K562 (cell line): ENCODE results near the gene IL23R. TPM values are rescaled to one million over a fixed set of nuclear protein-coding genes. Genes with fewer than 3 reads are reported as not detected.

ENCODE experiments used
- ATAC-seq: fragments of 200-7000 bp; cut with Tn5 transposase; 3 replicates; pipeline ENCODE4 v1.9.1; 2020; ENCODE audit warnings: moderate library complexity
- BruUV-seq: library from RNA; stranded (reverse); fragments of 400-500 nt; replicated peaks from 2 replicates; lab custom pipeline; 2021; lab: Mats Ljungman, UMichigan
- CTCF ChIA-PET: fragments of 300-600 bp; formaldehyde crosslinking; extraction: SDS; loops from one replicate; lab custom pipeline; 2021; ENCODE audit warnings: low intra/inter-chr PET ratio; lab: Yijun Ruan, JAX
- POLR2A ChIA-PET: fragments of 300-600, 350-650 bp; sonication (Branson Sonifier 250); formaldehyde crosslinking; extraction: SDS; loops from one replicate; lab custom pipeline; 2021; ENCODE audit warnings: antibody characterized with exemption, inconsistent platforms; lab: Yijun Ruan, JAX
- DNase-seq, 4 experiments: peaks; one replicate each; pipeline versions ENCODE4 v3.0.0 to v3.0.0-alpha.2; 2011 to 2018; ENCODE audit warnings: low spot score in 3 of 4, mixed read lengths in 3 of 4; ENCODE audit errors: extremely low read depth in 1 of 4
- FAIRE-seq: peaks from 2 replicates; lab custom pipeline; 2011; peaks lifted over from hg19 to GRCh38; lab: Jason Lieb, UNC
- H2AFZ ChIP-seq: 2 replicates; pipeline ENCODE4 v1.6.0; 2011; ENCODE audit warnings: low read depth, low read length, control low read depth, inconsistent platforms
- H3K27ac ChIP-seq: fragments of 200-600 bp; 3 replicates; pipeline ENCODE4 v1.8.0; 2011; ENCODE audit warnings: low read depth, mild to moderate bottlenecking, control low read depth, inconsistent platforms, low read length, moderate library complexity, mixed read lengths; ENCODE audit errors: extremely low read depth
- H3K27me3 ChIP-seq, 2 experiments: fragments of 300-600 bp in 1 of 2; 2 replicates in 1 of 2; 3 replicates in 1 of 2; pipeline versions ENCODE4 v1.6.0 to v1.8.0; 2011; ENCODE audit warnings: inconsistent platforms in 2 of 2, low read length in 2 of 2, mild to moderate bottlenecking in 1 of 2, mixed read lengths in 1 of 2, moderate library complexity in 1 of 2; ENCODE audit not compliant: control insufficient read depth in 2 of 2, insufficient read depth in 2 of 2
- H3K36me3 ChIP-seq: fragments of 300-600 bp; 3 replicates; pipeline ENCODE4 v1.8.0; 2011; ENCODE audit warnings: mild to moderate bottlenecking, low read length, inconsistent platforms; ENCODE audit not compliant: control insufficient read depth, insufficient read depth
- H3K4me1 ChIP-seq, 2 experiments: fragments of 200-600 bp in 1 of 2; replicated peaks in 1 of 2; 2 replicates in 1 of 2; 3 replicates in 1 of 2; pipeline versions ENCODE4 v1.5.1 to v1.8.0; 2011; ENCODE audit warnings: inconsistent platforms in 2 of 2, low read length in 2 of 2, mild to moderate bottlenecking in 1 of 2, mixed read lengths in 1 of 2, moderate library complexity in 1 of 2; ENCODE audit not compliant: control insufficient read depth in 2 of 2, insufficient read depth in 2 of 2
- H3K4me2 ChIP-seq: 2 replicates; pipeline ENCODE4 v1.6.1; 2011; ENCODE audit warnings: low read length, control low read depth, inconsistent platforms, mixed read lengths; ENCODE audit not compliant: insufficient read depth
- H3K4me3 ChIP-seq: fragments of 200-600 bp; sonication (generic), shearing (Covaris generic); 2 replicates; pipeline ENCODE4 v1.5.1; 2016; ENCODE audit warnings: control low read depth, inconsistent platforms
- H3K79me2 ChIP-seq: fragments of 200-600 bp; 3 replicates; pipeline ENCODE4 v1.8.0; 2011; ENCODE audit warnings: low read length, inconsistent platforms; ENCODE audit not compliant: control insufficient read depth, insufficient read depth
- H3K9ac ChIP-seq, 2 experiments: 2 replicates each; pipeline versions ENCODE4 v1.6.0 to v1.6.1; 2011; ENCODE audit warnings: low read depth in 2 of 2, low read length in 2 of 2, control low read depth in 1 of 2, inconsistent platforms in 1 of 2, mild to moderate bottlenecking in 1 of 2, mixed read lengths in 1 of 2; ENCODE audit not compliant: insufficient read depth in 1 of 2
- H3K9me1 ChIP-seq: one replicate; pipeline ENCODE4 v1.6.0; 2011; ENCODE audit warnings: inconsistent platforms, mild to moderate bottlenecking, low read length, moderate library complexity; ENCODE audit not compliant: control insufficient read depth, insufficient read depth
- H3K9me3 ChIP-seq: replicated peaks from 2 replicates; pipeline ENCODE4 v1.5.1; 2011; ENCODE audit warnings: low read depth, low read length, inconsistent platforms; ENCODE audit not compliant: control insufficient read depth, insufficient read depth
- H4K20me1 ChIP-seq: replicated peaks from 2 replicates; pipeline ENCODE4 v1.6.1; 2011; ENCODE audit warnings: low read length, inconsistent platforms, mixed read lengths; ENCODE audit not compliant: control insufficient read depth, insufficient read depth
- ELF2 ChIP-seq: fragments of 250-450 bp; sonication (Bioruptor Pico); IDR thresholded peaks from 2 replicates; pipeline ENCODE4 v1.5.0; 2021; ENCODE audit warnings: mild to moderate bottlenecking
- EP400 ChIP-seq: fragments of 450-650 bp; IDR thresholded peaks from 2 replicates; pipeline ENCODE4 v1.6.1; 2017; ENCODE audit warnings: antibody characterized with exemption, mild to moderate bottlenecking, moderate library complexity
- MECOM ChIP-seq: fragments of 250-450 bp; sonication (Bioruptor Pico); IDR thresholded peaks from 2 replicates; pipeline ENCODE4 v1.8.0; 2022; ENCODE audit warnings: inconsistent platforms
- NFIC ChIP-seq: fragments of 450-650 bp; IDR thresholded peaks from 2 replicates; pipeline ENCODE4 v1.6.1; 2017; ENCODE audit warnings: mild to moderate bottlenecking, inconsistent platforms
- SIX5 ChIP-seq, 2 experiments: IDR thresholded peaks; 2 replicates each; pipeline ENCODE4 v1.6.1; 2011; ENCODE audit warnings: low read length in 2 of 2, borderline replicate concordance in 1 of 2, low read depth in 1 of 2, mild to moderate bottlenecking in 1 of 2, moderate library complexity in 1 of 2; ENCODE audit not compliant: insufficient read depth in 1 of 2
- SLC30A9 ChIP-seq: fragments of 250-450 bp; sonication (Bioruptor Pico); IDR thresholded peaks from 2 replicates; pipeline ENCODE4 v1.8.0; 2022; ENCODE audit warnings: mild to moderate bottlenecking, moderate library complexity
- SREBF1 ChIP-seq: fragments of 150-350 bp; IDR thresholded peaks from 2 replicates; pipeline ENCODE4 v1.6.1; 2014; ENCODE audit warnings: antibody characterized with exemption, low read depth, low read length, borderline replicate concordance
- THAP12 ChIP-seq: fragments of 250-450 bp; sonication (Bioruptor Pico); IDR thresholded peaks from 2 replicates; pipeline ENCODE4 v1.9.0; 2021; ENCODE audit warnings: mild to moderate bottlenecking, inconsistent platforms
- ZNF592 ChIP-seq: fragments of 450-650 bp; IDR thresholded peaks from 2 replicates; pipeline ENCODE4 v1.6.1; 2017; ENCODE audit warnings: antibody characterized with exemption, mild to moderate bottlenecking
- ZNF639 ChIP-seq, 2 experiments: fragments of 200-800 bp in 1 of 2; sonication (Bioruptor generic) in 1 of 2; sonication (generic) in 1 of 2; formaldehyde crosslinking in 1 of 2; IDR thresholded peaks in 1 of 2; conservative IDR thresholded peaks in 1 of 2; 2 replicates each; pipeline versions ENCODE4 v1.5.0 to v1.6.1; 2016 to 2020; ENCODE audit warnings: missing compliant biosample characterization in 1 of 2, missing genetic modification characterization in 1 of 2, missing genetic modification reagents in 1 of 2
- WGBS: fragments of 100-300 bp; shearing (Covaris generic); methylation state at CpG from one replicate; pipeline ENCODE4 v1.1.6; 2016; ENCODE audit warnings: low coverage, mixed read lengths; ENCODE audit not compliant: insufficient coverage; ENCODE audit errors: missing lambda C conversion rate; 5-methylcytosine and 5-hydroxymethylcytosine counted together
- in situ Hi-C: fragments of 300-500 bp; cut with MboI; formaldehyde crosslinking; loops from 4 replicates; pipeline ENCODE4 v1.15.0; 2018; ENCODE audit warnings: inconsistent platforms, mixed read lengths
- intact Hi-C: fragments of 100-400 bp; cut with micrococcal nuclease; formaldehyde crosslinking; loops from 2 replicates; pipeline ENCODE4 v1.14.2; 2022
- polyA plus RNA-seq, 8 experiments: library from polyadenylated mRNA; depleted of rRNA in 4 of 8; stranded (reverse) in 5 of 8; unstranded in 3 of 8; fragments of >200 nt; fragmentation: Nextera tagmentation in 2 of 8; fragmentation: Illumina TruSeq in 1 of 8; extraction: Ambion mirVana in 2 of 8; extraction: Trizol in 1 of 8; gene quantifications; 2 replicates each; pipeline versions ENCODE4 v1.2.1 to v1.2.3, GENCODE V29; 2011 to 2014; ENCODE audit warnings: inconsistent platforms in 1 of 8, missing spikeins in 1 of 8
- total RNA-seq, 7 experiments: library from RNA; depleted of rRNA in 6 of 7; stranded (reverse); fragments of >200 nt in 6 of 7; fragmentation: Illumina TruSeq in 2 of 7; extraction: Trizol in 2 of 7; gene quantifications; 2 replicates each; pipeline versions ENCODE4 v1.2.1 to v1.2.3, GENCODE V29; 2011 to 2021; ENCODE audit warnings: low replicate concordance in 1 of 7
- TF ChIP-seq, protein P1 (sequence below): fragments of 250-450 bp; sonication (Bioruptor Pico); IDR thresholded peaks from 2 replicates; pipeline ENCODE4 v1.9.0; 2021; ENCODE audit warnings: mild to moderate bottlenecking

Gene IL23R
- total and polyA plus RNA-seq, 9 of the 15 experiments (the other 6 are each of a cell fraction or from before 2014, with no cell fraction given), result 4.4 to 52.7 (median 22.8) TPM

GRCh38 chr1:67126111-67126746 is 40.0 kb upstream of the IL23R start (continued):
- peak; percentile 24; the same call in 1 of the 2 replicates for TF ChIP-seq ZNF592
- 0 out of 2 replicates have a peak, but pooled peaks have one; percentile 8 for TF ChIP-seq MECOM (CRISPR knock-in tag)
- TF ChIP-seq, all 486 proteins: peak for 7

DNA sequence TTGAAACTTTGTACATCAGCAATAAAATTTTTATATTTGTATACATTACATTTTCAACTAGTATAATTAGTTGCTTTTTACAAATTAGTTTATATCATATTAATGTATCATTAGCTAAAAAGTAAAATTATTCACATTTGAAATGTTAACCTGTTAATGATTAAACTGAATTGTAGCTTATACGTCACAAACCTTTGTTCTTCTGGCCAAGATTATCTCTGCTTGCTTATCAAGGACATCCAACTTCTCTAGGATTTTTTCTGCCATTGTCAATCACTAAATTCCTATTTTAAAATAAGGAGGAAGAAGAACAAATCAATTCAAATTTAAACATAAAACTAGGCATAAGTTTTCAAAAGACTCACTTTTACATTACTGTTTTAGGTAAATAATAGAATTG is 39.3 kb upstream of the IL23R start:
- H2AFZ ChIP-seq, result peak overlapping the region; percentile 80
- no TSS peak for BruUV-seq
- intact Hi-C loops, result no loop called here
- no peaks in the 10 kb centered on the region for H4K20me1 ChIP-seq
- H3K9me1 ChIP-seq, result no peaks in the 10 kb centered on the region
- no peak for FAIRE-seq
- no peak overlapping the region for H3K4me2 ChIP-seq
- no peak for DNase-seq
- no peak overlapping the region for H3K9ac ChIP-seq
- ChIA-PET CTCF (interaction anchor here (0.7 kb wide), 1 partner anchor 298 kb away, joined by 3 read pairs; no protein-coding TSS in a partner anchor), POLR2A (no interaction called here)
- H3K9me3 ChIP-seq, result no peaks in the 10 kb centered on the region
- 90% methylated on average over 1 of the region's 1 CpG for WGBS
- no peak for ATAC-seq
- H3K79me2 ChIP-seq, result no peaks in the 10 kb centered on the region
- no peak overlapping the region for H3K27ac ChIP-seq
- no peaks in the 10 kb centered on the region for H3K27me3 ChIP-seq
- H3K4me3 ChIP-seq, result no peak overlapping the region
- no peaks in the 10 kb centered on the region for H3K36me3 ChIP-seq
- in situ Hi-C loops, result no loop called here
- H3K4me1 ChIP-seq, result no peaks in the 10 kb centered on the region
- TF ChIP-seq ELF2 (CRISPR knock-in tag) (no peak), NFIC (no peak), SREBF1 (no peak), ZNF639 (CRISPR knock-in tag; conservative IDR thresholded peaks at IDR 0.05 in 1 of 2, IDR thresholded peaks at IDR 0.05 in 1 of 2) (no peak), SIX5 (IDR thresholded peaks at IDR 0.05; ENCODE audit: borderline replicate concordance in 1 of 2, insufficient read depth in 1 of 2, low read depth in 1 of 2, low read length in 2 of 2) (no peak), EP400 (no peak), SLC30A9 (CRISPR knock-in tag) (no peak), THAP12 (CRISPR knock-in tag) (no peak)
- TF ChIP-seq, protein P1, sequence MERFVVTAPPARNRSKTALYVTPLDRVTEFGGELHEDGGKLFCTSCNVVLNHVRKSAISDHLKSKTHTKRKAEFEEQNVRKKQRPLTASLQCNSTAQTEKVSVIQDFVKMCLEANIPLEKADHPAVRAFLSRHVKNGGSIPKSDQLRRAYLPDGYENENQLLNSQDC (CRISPR knock-in tag), result no peak
